ENCODE measurements around the gene SH3BGRL. TPM values are rescaled to one million over a fixed set of nuclear protein-coding genes. Genes with fewer than 3 reads are reported as not detected.
"Not testable (repeated sequence)": the region's sequence is repeated elsewhere in the genome, so short reads cannot be mapped to it uniquely, and the experiment has no call there.

SH3BGRL gene
- total RNA-seq, 1 experiment from 2014 or later = 41.8 TPM

GRCh38 chrX:81338924-81339323 lies 137.0 kb downstream of the SH3BGRL start:
- no peak overlapping the region for H3K27ac ChIP-seq (ENCODE audit: insufficient read length, low read depth, low read length)
- H3K36me3 Mint-ChIP-seq (ENCODE audit: insufficient read depth in 1 of 3, low read depth in 3 of 3) = peaks cover 0 to 11% (median 5%) of the 10 kb centered on the region in 3 experiments; a peak in 5 of 7 replicates
- H2BK12ac ChIP-seq (ENCODE audit: insufficient read length, low read depth, low read length) = no peak overlapping the region
- no peak overlapping the region for H2AK5ac ChIP-seq (ENCODE audit: insufficient read length, low read length)
- no peak overlapping the region for H2BK5ac ChIP-seq (ENCODE audit: insufficient read length, low read length)
- no peak for TF ChIP-seq CTCF (conservative IDR thresholded peaks at IDR 0.05)
- no peak overlapping the region for H3K4me3 Mint-ChIP-seq
- no peaks in the 10 kb centered on the region for H4K20me1 ChIP-seq (ENCODE audit: control insufficient read depth, insufficient read depth, insufficient read length)
- H3K18ac ChIP-seq (ENCODE audit: insufficient read length, low read depth, low read length) = no peak overlapping the region
- H3K4me2 ChIP-seq (ENCODE audit: insufficient read depth, insufficient read length, low read length) = no peak overlapping the region
- no peak overlapping the region for H2BK20ac ChIP-seq (ENCODE audit: low read depth, low read length, poor library complexity, severe bottlenecking)
- H3K56ac ChIP-seq (ENCODE audit: insufficient read length, low read depth, low read length) = no peak overlapping the region
- no peak overlapping the region for H3K4ac ChIP-seq (ENCODE audit: low read depth, low read length)
- no peak for DNase-seq
- H3K27ac Mint-ChIP-seq = no peak overlapping the region
- H3K79me2 ChIP-seq (ENCODE audit: insufficient read depth, low read length) = no peaks in the 10 kb centered on the region
- no peaks in the 10 kb centered on the region for H3K23me2 ChIP-seq (ENCODE audit: insufficient read length, low read depth, low read length, poor library complexity, severe bottlenecking)
- H2AFZ ChIP-seq (ENCODE audit: low read length) = no peak overlapping the region
- no peak overlapping the region for H2BK120ac ChIP-seq (ENCODE audit: low read depth, low read length, poor library complexity, severe bottlenecking)
- peaks cover 69 to 70% of the 10 kb centered on the region in 2 experiments for H3K9me3 Mint-ChIP-seq
- no peaks in the 10 kb centered on the region for H3K27me3 ChIP-seq (ENCODE audit: insufficient read depth, low read length)
- no peak overlapping the region for H3K14ac ChIP-seq (ENCODE audit: insufficient read depth, low read length)
- H3K4me1 Mint-ChIP-seq = peaks cover 8 to 10% of the 10 kb centered on the region in 2 experiments
- peaks cover 16% of the 10 kb centered on the region for H3K9me3 ChIP-seq (ENCODE audit: control insufficient read depth, low read depth, low read length)
- no peak overlapping the region for H4K91ac ChIP-seq (ENCODE audit: insufficient read length, low read depth, low read length)
- no peak overlapping the region for H2BK15ac ChIP-seq (ENCODE audit: low read depth, low read length)
- no peaks in the 10 kb centered on the region for H3K27me3 Mint-ChIP-seq (ENCODE audit: low read depth)
- no peak overlapping the region for H3K9ac ChIP-seq (ENCODE audit: extremely low read depth, insufficient read length, low read length)
- H3K4me1 ChIP-seq (ENCODE audit: insufficient read depth, low read length) = no peaks in the 10 kb centered on the region
- H3K79me1 ChIP-seq (ENCODE audit: insufficient read depth, low read depth, low read length, poor library complexity, severe bottlenecking) = no peaks in the 10 kb centered on the region
- no peak overlapping the region for H3T11ph ChIP-seq (ENCODE audit: low read length)
- no peak overlapping the region for H4K5ac ChIP-seq (ENCODE audit: insufficient read length, low read depth, low read length)
- no CpG with 5 or more reads among the region's 1 CpG for WGBS (ENCODE audit: extremely low coverage, insufficient read length, low lambda C conversion rate)
- no peak overlapping the region for H4K8ac ChIP-seq (replicated peaks; ENCODE audit: insufficient read length, low read depth, low read length)
- no peak overlapping the region for H3K23ac ChIP-seq (ENCODE audit: insufficient read length, low read depth, low read length)

- H3K79me1 ChIP-seq (ENCODE audit: insufficient read depth, low read depth, low read length, poor library complexity, severe bottlenecking); H3K27ac Mint-ChIP-seq; H3K79me2 ChIP-seq (ENCODE audit: insufficient read depth, low read length); H3K4me3 Mint-ChIP-seq; H3K4ac ChIP-seq (ENCODE audit: low read depth, low read length); H2AFZ ChIP-seq (ENCODE audit: low read length); H3K27me3 Mint-ChIP-seq (ENCODE audit: low read depth); H2BK120ac ChIP-seq (ENCODE audit: low read depth, low read length, poor library complexity, severe bottlenecking); H3K23ac ChIP-seq (ENCODE audit: insufficient read length, low read depth, low read length); H2AK5ac ChIP-seq (ENCODE audit: insufficient read length, low read length); H3K9ac ChIP-seq (ENCODE audit: extremely low read depth, insufficient read length, low read length); H4K20me1 ChIP-seq (ENCODE audit: control insufficient read depth, insufficient read depth, insufficient read length); H4K5ac ChIP-seq (ENCODE audit: insufficient read length, low read depth, low read length); H3K4me1 ChIP-seq (ENCODE audit: insufficient read depth, low read length); H3K4me2 ChIP-seq (ENCODE audit: insufficient read depth, insufficient read length, low read length); H2BK15ac ChIP-seq (ENCODE audit: low read depth, low read length); H3K18ac ChIP-seq (ENCODE audit: insufficient read length, low read depth, low read length); H4K8ac ChIP-seq (replicated peaks; ENCODE audit: insufficient read length, low read depth, low read length); H2BK5ac ChIP-seq (ENCODE audit: insufficient read length, low read length); H3K27me3 ChIP-seq (ENCODE audit: insufficient read depth, low read length); H3K14ac ChIP-seq (ENCODE audit: insufficient read depth, low read length); H2BK20ac ChIP-seq (ENCODE audit: low read depth, low read length, poor library complexity, severe bottlenecking); H3K56ac ChIP-seq (ENCODE audit: insufficient read length, low read depth, low read length); H2BK12ac ChIP-seq (ENCODE audit: insufficient read length, low read depth, low read length); DNase-seq; H3K23me2 ChIP-seq (ENCODE audit: insufficient read length, low read depth, low read length, poor library complexity, severe bottlenecking); H3T11ph ChIP-seq (ENCODE audit: low read length); H4K91ac ChIP-seq (ENCODE audit: insufficient read length, low read depth, low read length); H3K27ac ChIP-seq (ENCODE audit: insufficient read length, low read depth, low read length); H3K4me1 Mint-ChIP-seq: not testable (repeated sequence)
- no CpG with 5 or more reads among the region's 14 CpGs for WGBS (ENCODE audit: extremely low coverage, insufficient read length, low lambda C conversion rate)
- H3K9me3 ChIP-seq (ENCODE audit: control insufficient read depth, low read depth, low read length) = peaks cover 10% of the 10 kb centered on the region
- Mint-ChIP-seq H3K9me3 (peaks cover 66 to 68% of the 10 kb centered on the region in 2 experiments), H3K36me3 (ENCODE audit: insufficient read depth in 1 of 3, low read depth in 3 of 3) (peaks cover 7 to 20% (median 15%) of the 10 kb centered on the region in 3 experiments)
These were observed 143.4 kb downstream of the SH3BGRL start for GRCh38 chrX:81345296-81345695.
